ENCODE results near the gene SEC61A1.
A peak's percentile ranks its signal among the peaks of the same experiment; 100 is the strongest.

GRCh38 chr3:128112357-128112968 is 60.2 kb downstream of the SEC61A1 start:
- TF ChIP-seq CTCF (IDR thresholded peaks at IDR 0.05) (no peak), EP300 (IDR thresholded peaks at IDR 0.05) (no peak), ELK1 (IDR thresholded peaks at IDR 0.05; ENCODE audit: low read depth, low read length) (no peak), ESRRA (IDR thresholded peaks at IDR 0.05; ENCODE audit: borderline replicate concordance, low read length) (no peak), HDAC2 (IDR thresholded peaks at IDR 0.05) (no peak), MAX (IDR thresholded peaks at IDR 0.05) (0 out of 2 replicates have a peak, but pooled peaks have one; percentile 21), RFX5 (IDR thresholded peaks at IDR 0.05) (no peak)

All from A549 (cell line).